ENCODE measurements around the gene CRYBA2. TPM values are rescaled to one million over a fixed set of nuclear protein-coding genes. Genes with fewer than 3 reads are reported as not detected.
A peak's percentile ranks its signal among the peaks of the same experiment; 100 is the strongest.

Gene CRYBA2, protein sequence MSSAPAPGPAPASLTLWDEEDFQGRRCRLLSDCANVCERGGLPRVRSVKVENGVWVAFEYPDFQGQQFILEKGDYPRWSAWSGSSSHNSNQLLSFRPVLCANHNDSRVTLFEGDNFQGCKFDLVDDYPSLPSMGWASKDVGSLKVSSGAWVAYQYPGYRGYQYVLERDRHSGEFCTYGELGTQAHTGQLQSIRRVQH
- total RNA-seq, result not detected
- not detected for polyA plus RNA-seq
- long read RNA-seq, donor 1, result 0 reads
- long read RNA-seq, donor 2, result 0 reads
- long read RNA-seq, donor 3, result 0 reads

DNA sequence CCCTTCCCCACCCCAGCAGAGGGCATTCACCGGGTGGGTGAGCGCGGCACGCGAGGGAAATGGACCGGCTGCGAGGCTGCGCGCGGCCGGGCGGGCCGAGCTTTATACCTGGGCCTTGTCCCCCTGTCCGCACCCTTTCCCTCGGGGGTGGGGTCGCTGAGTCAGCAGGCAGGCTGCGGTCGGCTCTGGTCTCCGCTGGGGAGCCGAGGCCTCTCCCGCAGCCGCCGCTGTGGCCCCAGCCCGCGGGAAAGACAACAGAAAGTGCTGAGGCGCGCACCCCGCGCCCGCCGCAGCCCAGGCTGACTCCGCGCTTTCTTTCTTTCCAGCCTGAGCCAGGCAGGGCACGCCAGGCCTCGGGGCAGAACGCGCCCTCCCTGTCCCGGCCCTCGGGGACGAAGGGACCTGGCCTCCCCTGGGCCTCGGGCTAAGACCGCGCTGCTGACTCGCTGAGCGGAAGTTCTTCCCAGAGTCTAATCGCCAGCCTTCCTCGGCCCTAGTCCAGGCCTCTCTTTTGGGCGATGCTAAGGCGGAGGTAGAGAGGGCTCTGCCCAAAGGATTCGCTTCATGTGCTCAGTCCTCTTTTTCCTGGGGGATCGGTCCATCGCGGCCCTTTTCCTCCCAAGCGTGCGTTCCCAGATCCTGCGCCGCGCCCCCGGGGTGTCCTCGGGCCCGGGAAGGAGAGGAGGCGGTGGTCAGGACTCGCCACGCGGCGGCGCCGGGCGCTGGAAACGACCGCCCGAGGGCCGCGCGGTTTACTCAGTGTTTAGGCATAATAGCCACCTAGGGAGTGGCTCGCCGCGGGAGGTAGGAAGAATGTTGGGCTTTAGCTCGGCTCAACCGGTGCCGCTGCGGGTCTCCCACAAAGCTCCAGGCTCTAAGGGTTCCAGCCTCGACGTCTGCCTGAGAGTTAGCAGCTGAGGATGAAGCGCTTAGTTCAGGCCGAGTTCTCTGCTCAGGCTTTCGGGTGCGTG, at the start of gene CRYBA2:
Gene CRYBA2 (minus strand): TSS at position 78 of the 971 bp plus-strand sequence. CDS start 246 bp downstream, outside the sequence.
- H3K4me1 ChIP-seq, result peaks cover 0 to 28% (median 18%) of the 10 kb centered on the region in 12 donors
- no peaks in the 10 kb centered on the region for H3K9me3 ChIP-seq
- H3K4me3 ChIP-seq, result peak within 1 kb of the TSS; percentile 29 to 52 (median 44)
- H3K27me3 ChIP-seq, result peaks cover 57 to 99% (median 87%) of the 10 kb centered on the region in 9 donors
- ATAC-seq (peak in 1 of 4 donors; percentile 5), DNase-seq (no peak)
- intact Hi-C loops (cut with DNase I), result loop anchor here in 3 of 10 donors (10.0 kb wide), 1 partner anchor 161 kb away; no protein-coding TSS in a partner anchor
- TF ChIP-seq POLR2A (IDR thresholded peaks at IDR 0.05), result no peak
- TF ChIP-seq, protein P1, sequence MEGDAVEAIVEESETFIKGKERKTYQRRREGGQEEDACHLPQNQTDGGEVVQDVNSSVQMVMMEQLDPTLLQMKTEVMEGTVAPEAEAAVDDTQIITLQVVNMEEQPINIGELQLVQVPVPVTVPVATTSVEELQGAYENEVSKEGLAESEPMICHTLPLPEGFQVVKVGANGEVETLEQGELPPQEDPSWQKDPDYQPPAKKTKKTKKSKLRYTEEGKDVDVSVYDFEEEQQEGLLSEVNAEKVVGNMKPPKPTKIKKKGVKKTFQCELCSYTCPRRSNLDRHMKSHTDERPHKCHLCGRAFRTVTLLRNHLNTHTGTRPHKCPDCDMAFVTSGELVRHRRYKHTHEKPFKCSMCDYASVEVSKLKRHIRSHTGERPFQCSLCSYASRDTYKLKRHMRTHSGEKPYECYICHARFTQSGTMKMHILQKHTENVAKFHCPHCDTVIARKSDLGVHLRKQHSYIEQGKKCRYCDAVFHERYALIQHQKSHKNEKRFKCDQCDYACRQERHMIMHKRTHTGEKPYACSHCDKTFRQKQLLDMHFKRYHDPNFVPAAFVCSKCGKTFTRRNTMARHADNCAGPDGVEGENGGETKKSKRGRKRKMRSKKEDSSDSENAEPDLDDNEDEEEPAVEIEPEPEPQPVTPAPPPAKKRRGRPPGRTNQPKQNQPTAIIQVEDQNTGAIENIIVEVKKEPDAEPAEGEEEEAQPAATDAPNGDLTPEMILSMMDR (IDR thresholded peaks at IDR 0.05), result peak in 1 of 12 donors; percentile 8
- no peaks in the 10 kb centered on the region for H3K36me3 ChIP-seq
- H3K27ac ChIP-seq, result no peak within 1 kb of the TSS
- 1 to 2% (median 1%) methylated on average over 53 to 88 of the region's 88 CpGs for WGBS, 4 donors

DNA sequence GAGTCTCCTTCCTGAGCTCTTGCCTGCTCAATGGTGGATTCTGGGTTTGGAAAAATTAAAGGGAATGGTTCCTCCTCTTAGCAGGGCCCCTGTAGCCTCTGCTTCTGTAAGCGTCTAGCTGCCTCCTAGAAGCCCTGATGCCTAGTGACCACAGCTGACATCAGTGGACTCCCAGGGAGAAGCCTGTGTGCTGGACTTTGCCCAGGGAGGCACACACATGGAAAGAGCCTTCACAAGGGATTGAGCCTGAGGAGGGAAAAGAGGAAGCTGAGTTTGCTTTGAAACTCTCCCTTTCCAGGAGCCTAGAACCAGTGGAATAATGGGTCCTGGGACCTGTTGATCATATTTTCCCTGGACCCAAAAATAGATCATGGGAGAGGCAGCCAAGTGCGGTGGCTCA, 49.5 kb upstream of the CRYBA2 start:
- Histone ChIP-seq H3K4me1 (peaks cover 0 to 6% (median 0%) of the 10 kb centered on the region in 12 donors), H3K27me3 (peaks cover 8 to 79% (median 33%) of the 10 kb centered on the region in 9 donors), H3K4me3 (no peak overlapping the region), H3K27ac (no peak overlapping the region), H3K36me3 (no peaks in the 10 kb centered on the region), H3K9me3 (no peaks in the 10 kb centered on the region)
- intact Hi-C loops (cut with DNase I), result no loop called here
- 71 to 84% (median 76%) methylated on average over 2 of the region's 2 CpGs for WGBS, 4 donors
- TF ChIP-seq, protein P1 (IDR thresholded peaks at IDR 0.05), result no peak
- no peak for TF ChIP-seq POLR2A (IDR thresholded peaks at IDR 0.05)
- DNase-seq, result no peak
- ATAC-seq, result no peak

DNA sequence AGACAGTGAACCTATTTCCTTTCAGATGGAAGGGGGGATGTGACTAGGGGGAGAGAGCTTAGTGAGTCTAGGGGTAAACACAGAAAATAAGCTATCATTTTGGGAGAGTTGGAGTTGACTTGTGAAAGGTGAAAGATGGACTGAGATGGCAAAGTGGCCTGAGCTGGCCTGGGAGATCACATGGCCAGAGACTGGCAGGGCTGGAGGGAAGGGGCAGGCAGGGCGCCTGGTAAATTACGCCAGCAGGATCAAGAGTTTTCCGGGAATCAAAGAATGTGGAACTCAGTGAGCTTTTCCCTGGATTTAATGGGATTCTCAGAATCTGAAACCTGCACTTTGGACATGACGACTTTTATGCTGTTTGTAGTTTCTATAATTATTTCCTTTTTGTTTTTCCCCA, 48.9 kb upstream of the CRYBA2 start:
- WGBS, 4 donors, result 73 to 83% (median 75%) methylated on average over 4 of the region's 4 CpGs
- intact Hi-C loops (cut with DNase I), result no loop called here
- H3K27me3 ChIP-seq, result peaks cover 8 to 76% (median 33%) of the 10 kb centered on the region in 9 donors
- H3K4me3 ChIP-seq, result no peak overlapping the region
- ATAC-seq (no peak), DNase-seq (no peak)
- H3K36me3 ChIP-seq, result no peaks in the 10 kb centered on the region
- TF ChIP-seq, protein P1 (IDR thresholded peaks at IDR 0.05), result no peak
- no peak for TF ChIP-seq POLR2A (IDR thresholded peaks at IDR 0.05)
- no peaks in the 10 kb centered on the region for H3K9me3 ChIP-seq
- H3K4me1 ChIP-seq, result peaks cover 0 to 6% (median 0%) of the 10 kb centered on the region in 12 donors
- H3K27ac ChIP-seq, result no peak overlapping the region

DNA sequence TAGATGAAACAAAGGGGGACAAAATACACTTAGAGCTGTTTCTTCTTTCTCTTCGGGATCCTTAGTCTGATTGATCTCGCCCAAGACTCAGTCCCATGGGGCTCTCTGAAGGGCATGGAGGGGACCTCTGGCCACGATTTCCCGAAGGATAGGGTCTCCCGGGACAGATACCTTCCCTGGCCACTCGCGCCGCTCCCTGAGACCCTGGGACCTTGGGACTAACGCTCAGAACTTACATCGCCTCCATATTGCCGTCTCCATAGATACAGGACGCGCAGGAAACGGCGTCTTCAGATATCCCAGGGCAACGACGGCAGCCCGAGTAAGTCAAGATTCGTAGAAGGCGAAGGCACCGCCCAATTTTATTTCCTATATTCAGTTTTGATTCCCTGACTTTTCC, 48.0 kb upstream of the CRYBA2 start, which contains the start of gene CFAP65:
Gene CFAP65 (minus strand): TSS at position 265 of the 400 bp plus-strand sequence. CDS start 2,468 bp downstream, outside the sequence.
- Histone ChIP-seq H3K4me1 (peaks cover 0 to 6% (median 0%) of the 10 kb centered on the region in 12 donors), H3K4me3 (peak within 1 kb of the TSS in 7 of 12 donors; percentile 9 to 37 (median 26)), H3K36me3 (no peaks in the 10 kb centered on the region), H3K9me3 (no peaks in the 10 kb centered on the region), H3K27ac (no peak within 1 kb of the TSS), H3K27me3 (peaks cover 8 to 78% (median 33%) of the 10 kb centered on the region in 9 donors)
- ATAC-seq (peak in 2 of 4 donors; percentile 42 to 48), DNase-seq (no peak)
- 1 to 2% (median 2%) methylated on average over 19 to 21 of the region's 21 CpGs for WGBS, 4 donors
- no peak for TF ChIP-seq POLR2A (IDR thresholded peaks at IDR 0.05)
- TF ChIP-seq, protein P1 (IDR thresholded peaks at IDR 0.05), result no peak
- intact Hi-C loops (cut with DNase I), result no loop called here
